ENCODE measurements around the gene MACO1.

The MACO1 gene

DNA sequence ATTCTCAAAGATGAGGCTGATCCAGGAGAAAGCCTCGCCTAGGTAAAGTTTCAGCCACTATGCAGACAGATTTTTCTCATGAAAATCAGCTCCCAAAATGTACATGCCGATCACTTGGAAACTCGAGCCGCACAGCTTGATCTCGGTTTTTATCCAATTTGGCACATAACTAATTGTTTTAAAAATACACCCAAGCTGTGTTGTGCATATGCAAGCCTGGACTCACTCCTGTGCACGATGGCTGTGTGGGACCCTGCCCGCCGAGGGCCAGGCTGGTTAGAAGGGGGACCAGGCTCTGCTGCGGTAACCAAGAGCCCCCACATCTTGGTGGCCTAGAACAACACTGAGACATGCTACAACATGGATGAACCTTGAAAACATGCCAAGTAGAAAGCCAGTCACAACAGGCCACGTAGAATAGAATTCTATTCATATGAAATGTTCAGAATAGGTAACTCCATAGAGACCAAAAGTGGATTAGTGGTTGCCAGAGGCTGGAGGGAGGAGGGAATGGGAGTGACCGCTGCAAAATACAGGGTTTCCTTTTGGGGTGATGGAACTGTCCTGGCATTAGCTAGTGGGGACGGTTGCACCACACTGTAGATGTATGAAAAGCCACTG, 96.6 kb downstream of the MACO1 start:
- Mint-ChIP-seq H3K36me3 (ENCODE audit: low read depth) (no peaks in the 10 kb centered on the region), H3K4me1 (peaks cover 5% of the 10 kb centered on the region), H3K9me3 (peaks cover 6% of the 10 kb centered on the region), H3K4me3 (no peak overlapping the region), H3K27me3 (ENCODE audit: low read depth, poor library complexity) (peaks cover 19% of the 10 kb centered on the region), H3K27ac (no peak overlapping the region)
- no peak for DNase-seq
- TF ChIP-seq, protein P1, sequence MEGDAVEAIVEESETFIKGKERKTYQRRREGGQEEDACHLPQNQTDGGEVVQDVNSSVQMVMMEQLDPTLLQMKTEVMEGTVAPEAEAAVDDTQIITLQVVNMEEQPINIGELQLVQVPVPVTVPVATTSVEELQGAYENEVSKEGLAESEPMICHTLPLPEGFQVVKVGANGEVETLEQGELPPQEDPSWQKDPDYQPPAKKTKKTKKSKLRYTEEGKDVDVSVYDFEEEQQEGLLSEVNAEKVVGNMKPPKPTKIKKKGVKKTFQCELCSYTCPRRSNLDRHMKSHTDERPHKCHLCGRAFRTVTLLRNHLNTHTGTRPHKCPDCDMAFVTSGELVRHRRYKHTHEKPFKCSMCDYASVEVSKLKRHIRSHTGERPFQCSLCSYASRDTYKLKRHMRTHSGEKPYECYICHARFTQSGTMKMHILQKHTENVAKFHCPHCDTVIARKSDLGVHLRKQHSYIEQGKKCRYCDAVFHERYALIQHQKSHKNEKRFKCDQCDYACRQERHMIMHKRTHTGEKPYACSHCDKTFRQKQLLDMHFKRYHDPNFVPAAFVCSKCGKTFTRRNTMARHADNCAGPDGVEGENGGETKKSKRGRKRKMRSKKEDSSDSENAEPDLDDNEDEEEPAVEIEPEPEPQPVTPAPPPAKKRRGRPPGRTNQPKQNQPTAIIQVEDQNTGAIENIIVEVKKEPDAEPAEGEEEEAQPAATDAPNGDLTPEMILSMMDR (IDR thresholded peaks at IDR 0.05): no peak

DNA sequence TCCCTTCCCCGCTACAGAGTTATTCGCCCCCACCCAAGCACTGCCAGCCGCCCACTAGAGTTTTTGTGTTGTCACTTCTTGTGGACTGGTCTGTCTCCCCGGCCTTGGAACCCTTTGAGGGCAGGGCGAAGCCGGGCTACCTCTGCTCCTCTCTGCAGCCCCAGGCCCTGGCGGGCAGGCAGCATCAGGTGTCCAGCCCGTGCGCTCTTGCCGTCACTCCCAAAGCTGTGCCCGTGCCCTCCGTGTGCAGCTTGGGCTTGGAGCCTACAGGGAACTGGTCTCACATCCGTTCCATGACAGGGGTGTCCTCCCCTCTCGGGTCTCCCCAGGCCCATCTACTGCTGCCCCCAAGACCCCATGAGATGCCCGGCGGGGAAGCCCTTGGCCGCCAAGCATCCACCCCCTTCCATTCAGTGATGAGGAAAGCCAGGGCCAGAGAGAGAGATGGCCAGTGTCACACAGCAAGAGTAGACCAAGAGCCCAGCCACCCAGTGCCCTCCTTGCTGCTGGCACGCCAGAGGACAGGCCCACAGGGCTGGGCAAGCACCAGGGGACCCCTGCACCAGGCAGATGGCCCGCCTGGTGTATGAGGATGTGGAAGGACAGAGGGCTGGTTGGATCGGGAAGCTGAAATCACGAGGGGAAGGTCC, 97.4 kb downstream of the MACO1 start:
- Mint-ChIP-seq H3K9me3 (peaks cover 6% of the 10 kb centered on the region), H3K27me3 (ENCODE audit: low read depth, poor library complexity) (peaks cover 24% of the 10 kb centered on the region), H3K4me1 (peaks cover 5% of the 10 kb centered on the region), H3K36me3 (ENCODE audit: low read depth) (no peaks in the 10 kb centered on the region), H3K4me3 (no peak overlapping the region), H3K27ac (no peak overlapping the region)
- TF ChIP-seq, protein P1 (IDR thresholded peaks at IDR 0.05): no peak
- no peak for DNase-seq

DNA sequence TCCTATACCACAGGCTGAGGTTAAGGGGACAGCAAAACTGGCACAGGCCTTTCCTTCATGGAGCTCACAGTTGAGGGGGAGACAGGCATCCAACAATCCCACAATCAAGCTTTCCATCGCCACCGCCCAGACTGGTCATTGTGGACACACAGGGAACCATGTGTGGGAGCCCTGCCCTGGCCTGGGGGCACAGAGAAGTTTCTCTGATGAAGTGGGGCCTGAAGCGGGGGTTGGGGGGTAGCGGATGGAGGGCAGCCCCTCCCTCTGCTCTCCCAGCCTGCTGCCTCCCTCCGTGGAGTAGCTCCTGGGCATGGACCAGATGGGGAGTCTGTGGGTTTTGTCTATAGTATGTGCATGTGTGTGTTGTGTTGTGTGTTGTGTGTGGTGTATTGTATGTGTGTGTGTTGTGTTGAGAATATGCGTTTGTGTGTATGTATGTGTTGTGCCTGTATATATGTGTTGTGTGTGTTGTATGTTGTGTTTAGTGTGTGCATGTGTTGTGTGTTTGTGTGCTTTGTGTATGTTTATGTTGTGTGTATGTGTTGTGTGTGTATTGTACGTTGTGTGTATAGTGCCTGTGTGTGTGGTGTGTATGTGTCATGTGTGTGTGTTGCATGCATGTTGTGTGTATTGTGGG, 98.3 kb downstream of the MACO1 start:
- H3K27me3 Mint-ChIP-seq (ENCODE audit: low read depth, poor library complexity): peaks cover 27% of the 10 kb centered on the region

DNA sequence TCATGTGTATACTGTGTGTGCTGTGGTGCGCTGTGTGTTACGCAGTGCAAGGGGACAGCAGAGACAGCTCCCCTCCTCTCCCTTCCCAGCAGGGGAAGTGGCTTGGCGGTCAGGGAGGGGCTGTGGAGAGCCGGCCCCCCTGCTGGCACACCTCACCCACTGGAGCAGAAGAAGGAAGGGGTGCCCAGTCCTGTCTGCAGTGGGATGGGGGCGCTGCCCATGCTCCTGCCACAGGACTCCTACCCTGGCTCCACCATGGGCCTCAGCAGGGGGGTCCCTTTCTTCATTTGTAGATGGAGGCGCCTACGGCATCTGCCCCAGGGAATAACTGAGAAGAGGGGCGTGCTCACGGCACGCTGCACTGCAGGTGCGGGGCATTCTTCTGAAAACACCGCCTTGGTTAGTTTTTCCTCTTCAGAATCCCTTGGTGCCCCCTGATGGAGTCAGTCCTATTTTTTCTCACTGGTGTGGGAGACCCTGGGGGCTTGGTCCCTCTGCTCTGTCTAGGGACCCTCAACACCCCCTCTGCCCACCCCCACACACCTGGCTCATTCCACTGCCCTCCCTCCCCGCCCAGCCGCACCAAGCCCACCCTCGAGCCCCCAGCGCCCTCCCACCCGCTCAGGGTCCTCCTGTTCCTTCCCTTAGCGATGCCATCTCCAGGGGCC, 99.0 kb downstream of the MACO1 start:
- TF ChIP-seq, protein P1 (IDR thresholded peaks at IDR 0.05): no peak
- DNase-seq: no peak
- Mint-ChIP-seq H3K9me3 (peaks cover 6% of the 10 kb centered on the region), H3K4me1 (peaks cover 5% of the 10 kb centered on the region), H3K36me3 (ENCODE audit: low read depth) (no peaks in the 10 kb centered on the region), H3K27ac (no peak overlapping the region), H3K27me3 (ENCODE audit: low read depth, poor library complexity) (peaks cover 28% of the 10 kb centered on the region), H3K4me3 (no peak overlapping the region)

More for the DNA sequence above, 98.3 kb downstream of the MACO1 start:
- Mint-ChIP-seq H3K27ac (no peak overlapping the region), H3K4me1 (peaks cover 5% of the 10 kb centered on the region), H3K4me3 (no peak overlapping the region), H3K36me3 (ENCODE audit: low read depth) (no peaks in the 10 kb centered on the region), H3K9me3 (peaks cover 6% of the 10 kb centered on the region)
- no peak for DNase-seq
- TF ChIP-seq, protein P1 (IDR thresholded peaks at IDR 0.05): no peak

DNA sequence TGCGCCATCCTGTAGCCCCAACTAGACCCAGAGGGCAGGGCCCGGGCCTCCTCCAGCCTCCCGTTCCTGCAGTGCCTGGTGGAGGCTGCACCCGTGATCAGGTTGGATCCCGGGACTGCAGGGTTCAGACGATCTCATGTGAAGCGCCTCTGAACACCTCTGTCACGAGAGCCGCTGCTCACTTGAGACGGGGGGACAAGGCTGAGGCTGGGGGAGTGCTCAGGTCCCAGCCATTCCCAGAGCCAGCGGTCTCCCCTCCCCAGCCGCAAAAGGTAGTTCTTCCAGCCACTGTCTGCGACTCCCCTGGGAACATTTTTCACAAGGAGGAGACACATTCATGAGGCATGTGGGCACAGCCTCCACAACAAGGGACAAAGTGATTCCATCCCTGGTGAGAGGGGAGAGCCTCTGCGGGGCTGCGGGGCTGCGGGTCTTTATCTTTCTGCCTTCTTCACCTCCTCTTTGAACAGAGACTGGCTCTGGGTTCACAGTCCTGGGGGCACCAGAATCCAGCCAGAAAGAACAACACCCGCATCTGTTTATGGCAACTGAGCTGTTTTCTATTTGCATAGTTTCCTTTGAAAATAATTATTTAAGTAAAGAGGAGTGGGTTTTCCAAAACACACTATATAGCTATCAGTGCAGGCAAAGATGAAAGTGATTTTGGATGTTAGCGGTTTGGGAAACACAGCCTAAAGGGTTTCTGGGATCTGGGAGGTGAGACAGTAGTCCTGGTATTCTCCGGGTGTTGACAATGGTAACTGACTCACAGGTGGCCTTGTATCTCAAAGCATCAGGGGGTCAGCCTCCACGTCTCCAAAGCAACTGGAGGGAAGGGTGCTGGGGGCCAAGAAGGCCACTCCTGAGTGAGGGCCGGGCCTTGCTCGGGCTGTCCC, 99.7 kb downstream of the MACO1 start:
- Mint-ChIP-seq H3K4me3 (no peak overlapping the region), H3K4me1 (peaks cover 5% of the 10 kb centered on the region), H3K27ac (no peak overlapping the region), H3K9me3 (peaks cover 2% of the 10 kb centered on the region), H3K27me3 (ENCODE audit: low read depth, poor library complexity) (peaks cover 31% of the 10 kb centered on the region), H3K36me3 (ENCODE audit: low read depth) (no peaks in the 10 kb centered on the region)
- no peak for DNase-seq
- TF ChIP-seq, protein P1 (IDR thresholded peaks at IDR 0.05): no peak

Data from nephron progenitor cell (in vitro differentiated cells).